ENCODE measurements around the gene RESF1. TPM values are rescaled to one million over a fixed set of nuclear protein-coding genes. Genes with fewer than 3 reads are reported as not detected.

RESF1 gene
- total and polyA plus RNA-seq, 10 donors, result 144 to 298 (median 188) TPM

- H3K27me3 ChIP-seq (replicated peaks in 1 of 7), result no peaks in the 10 kb centered on the region
- DNase-seq, result peak; percentile 80
- intact Hi-C loops (cut with DNase I; ENCODE audit: low total_unique reads), result loop anchor here (10.0 kb wide), 1 partner anchor 235 kb away; the partner anchor contains the start of gene AMN1
- peak in 1 of 3 donors; percentile 44 for TF ChIP-seq POLR2AphosphoS5 (IDR thresholded peaks at IDR 0.05)
- TF ChIP-seq CTCF (IDR thresholded peaks at IDR 0.05 in 8 of 11, conservative IDR thresholded peaks at IDR 0.05 in 3 of 11), result peak in 5 of 11 experiments; percentile 14 to 41 (median 29)
- TF ChIP-seq POLR2A (IDR thresholded peaks at IDR 0.05), result peak in 1 of 3 donors; percentile 4
- peak overlapping the region; percentile 64 to 81 (median 72) for H3K4me3 ChIP-seq
- H3K4me1 ChIP-seq, result peaks cover 30 to 86% (median 57%) of the 10 kb centered on the region in 6 donors
- H3K36me3 ChIP-seq, result peaks cover 0 to 43% (median 26%) of the 10 kb centered on the region in 6 donors
- H3K9me3 ChIP-seq, result peaks cover 0 to 5% (median 0%) of the 10 kb centered on the region in 8 donors
- WGBS, 5 donors, result 0 to 1% (median 1%) methylated on average over 36 to 47 of the region's 47 CpGs
- H3K27ac ChIP-seq, result peak overlapping the region; percentile 94 to 99 (median 98)
Observed at GRCh38 chr12:31959701-31960391, 631 bp downstream of the RESF1 start.

DNA sequence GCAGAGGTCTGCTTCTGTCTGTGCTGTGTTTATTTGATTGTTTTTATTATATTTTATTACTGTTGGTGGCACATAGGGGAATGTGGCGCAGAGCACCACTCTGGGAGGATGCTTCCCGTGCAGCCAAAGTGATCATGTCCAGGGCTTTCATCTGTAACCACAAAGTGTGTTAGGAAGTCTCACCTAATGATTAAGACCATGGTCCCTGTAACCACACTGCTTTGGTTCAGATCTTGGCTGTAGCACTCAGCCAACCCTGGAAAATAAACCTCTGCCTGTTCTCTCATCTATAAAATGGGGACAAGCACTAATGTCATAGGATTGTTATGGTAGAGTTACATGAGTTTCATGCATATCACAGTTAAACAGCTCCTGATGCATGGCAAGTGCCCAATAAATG lies 1.9 kb downstream of the RESF1 start:
- Histone ChIP-seq H3K9me3 (peaks cover 0 to 5% (median 0%) of the 10 kb centered on the region in 8 donors), H3K4me3 (peak overlapping the region; percentile 64 to 81 (median 72)), H3K36me3 (peaks cover 0 to 56% (median 36%) of the 10 kb centered on the region in 6 donors), H3K27me3 (replicated peaks in 1 of 7) (no peaks in the 10 kb centered on the region), H3K4me1 (peaks cover 37 to 88% (median 70%) of the 10 kb centered on the region in 6 donors), H3K27ac (peak overlapping the region; percentile 23 to 99 (median 98))
- WGBS, 5 donors, result 23 to 48% (median 40%) methylated on average over 2 of the region's 2 CpGs
- TF ChIP-seq POLR2A (IDR thresholded peaks at IDR 0.05) (no peak), POLR2AphosphoS5 (IDR thresholded peaks at IDR 0.05) (peak in 1 of 3 donors; percentile 10), CTCF (IDR thresholded peaks at IDR 0.05 in 8 of 11, conservative IDR thresholded peaks at IDR 0.05 in 3 of 11) (no peak)
- intact Hi-C loops (cut with DNase I; ENCODE audit: low total_unique reads), result no loop called here
- no peak for DNase-seq

DNA sequence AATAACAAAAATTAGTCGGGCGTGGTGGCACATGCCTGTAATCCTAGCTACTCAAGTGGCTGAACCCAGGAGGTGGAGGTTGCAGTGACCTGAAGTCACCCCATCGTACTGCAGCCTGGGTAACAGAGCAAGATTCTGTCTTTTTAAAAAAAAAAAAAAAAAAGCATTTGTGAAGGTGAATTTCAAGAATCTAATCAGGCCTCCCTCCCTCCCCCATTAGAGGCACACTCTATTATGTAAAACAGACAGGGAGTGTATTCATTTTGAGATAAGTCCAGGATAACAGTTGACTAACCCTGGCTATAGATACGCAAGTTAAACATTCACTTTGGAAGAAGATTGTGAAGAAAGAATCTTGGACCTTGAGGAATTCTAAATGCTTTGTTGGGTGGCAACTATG lies 2.9 kb downstream of the RESF1 start:
- Histone ChIP-seq H3K36me3 (peaks cover 0 to 65% (median 36%) of the 10 kb centered on the region in 6 donors), H3K27ac (peak overlapping the region in 6 of 8 donors; percentile 23 to 99 (median 98))

More for the DNA sequence above, 2.9 kb downstream of the RESF1 start:
- TF ChIP-seq POLR2A (IDR thresholded peaks at IDR 0.05) (no peak), CTCF (IDR thresholded peaks at IDR 0.05 in 8 of 11, conservative IDR thresholded peaks at IDR 0.05 in 3 of 11) (no peak), POLR2AphosphoS5 (IDR thresholded peaks at IDR 0.05) (no peak)
- Histone ChIP-seq H3K4me3 (peak overlapping the region; percentile 64 to 81 (median 72)), H3K27me3 (replicated peaks in 1 of 7) (no peaks in the 10 kb centered on the region), H3K9me3 (peaks cover 0 to 5% (median 0%) of the 10 kb centered on the region in 8 donors), H3K4me1 (peaks cover 47 to 88% (median 79%) of the 10 kb centered on the region in 6 donors)
- no peak for DNase-seq
- 70 to 85% (median 83%) methylated on average over 4 of the region's 4 CpGs for WGBS, 5 donors
- intact Hi-C loops (cut with DNase I; ENCODE audit: low total_unique reads), result no loop called here

Measured in spleen (tissue), 11 donors.